ENCODE measurements around the gene MYBPC3.

MYBPC3 gene

GRCh38 chr11:47288066-47288465 lies 64.4 kb downstream of the MYBPC3 start:
- H3K4me3 ChIP-seq (ENCODE audit: control insufficient read depth, low read depth, low read length) = no peak overlapping the region
- no peak for DNase-seq (ENCODE audit: low read depth)
- no peak for TF ChIP-seq CTCF (conservative IDR thresholded peaks at IDR 0.05; ENCODE audit: control insufficient read depth, insufficient read depth, low read depth, low read length)

GRCh38 chr11:47285969-47286770 lies 66.3 kb downstream of the MYBPC3 start:
- no peak for DNase-seq (ENCODE audit: low read depth)
- H3K4me3 ChIP-seq (ENCODE audit: control insufficient read depth, low read depth, low read length) = no peak overlapping the region
- no peak for TF ChIP-seq CTCF (conservative IDR thresholded peaks at IDR 0.05; ENCODE audit: control insufficient read depth, insufficient read depth, low read depth, low read length)

- no peak for TF ChIP-seq CTCF (conservative IDR thresholded peaks at IDR 0.05; ENCODE audit: control insufficient read depth, insufficient read depth, low read depth, low read length)
- DNase-seq (ENCODE audit: low read depth) = no peak
- H3K4me3 ChIP-seq (ENCODE audit: control insufficient read depth, low read depth, low read length) = no peak overlapping the region
Observed at GRCh38 chr11:47284151-47284550, 68.4 kb downstream of the MYBPC3 start.

GRCh38 chr11:47282462-47282861 lies 70.0 kb downstream of the MYBPC3 start:
- no peak for TF ChIP-seq CTCF (conservative IDR thresholded peaks at IDR 0.05; ENCODE audit: control insufficient read depth, insufficient read depth, low read depth, low read length)
- H3K4me3 ChIP-seq (ENCODE audit: control insufficient read depth, low read depth, low read length) = no peak overlapping the region
- DNase-seq (ENCODE audit: low read depth) = no peak
